Measurements from ENCODE around the gene GPER1.

GPER1 gene

GRCh38 chr7:1117321-1117928 lies 29.5 kb downstream of the GPER1 start:
- no peak for DNase-seq (ENCODE audit: low read depth, low spot score)

- no peak for DNase-seq (ENCODE audit: low read depth, low spot score)
Observed at GRCh38 chr7:1119201-1119600, 31.3 kb downstream of the GPER1 start.

GRCh38 chr7:1120791-1121190 lies 32.9 kb downstream of the GPER1 start:
- DNase-seq (ENCODE audit: low read depth, low spot score): no peak

- DNase-seq (ENCODE audit: low read depth, low spot score): no peak
Observed at GRCh38 chr7:1121476-1121875, 33.6 kb downstream of the GPER1 start.

- DNase-seq (ENCODE audit: low read depth, low spot score): no peak
Observed at GRCh38 chr7:1121886-1122831, 34.2 kb downstream of the GPER1 start.

GRCh38 chr7:1122832-1123501 lies 35.1 kb downstream of the GPER1 start:
- no peak for DNase-seq (ENCODE audit: low read depth, low spot score)

- peak; percentile 47 for DNase-seq (ENCODE audit: low read depth, low spot score)
Observed at GRCh38 chr7:1123715-1124114, 35.8 kb downstream of the GPER1 start.

- DNase-seq (ENCODE audit: low read depth, low spot score): no peak
Observed at GRCh38 chr7:1124164-1124563, 36.3 kb downstream of the GPER1 start.

GRCh38 chr7:1124816-1125602 lies 37.1 kb downstream of the GPER1 start:
- DNase-seq (ENCODE audit: low read depth, low spot score): no peak

- DNase-seq (ENCODE audit: low read depth, low spot score): no peak
Observed at GRCh38 chr7:1125603-1125969, 37.7 kb downstream of the GPER1 start.

GRCh38 chr7:1127001-1127400 lies 39.1 kb downstream of the GPER1 start:
- DNase-seq (ENCODE audit: low read depth, low spot score): no peak

- no peak for DNase-seq (ENCODE audit: low read depth, low spot score)
Observed at GRCh38 chr7:1129431-1129830, 41.5 kb downstream of the GPER1 start.

GRCh38 chr7:1130021-1130990 lies 42.4 kb downstream of the GPER1 start:
- no peak for DNase-seq (ENCODE audit: low read depth, low spot score)

GRCh38 chr7:1131471-1132265 lies 43.8 kb downstream of the GPER1 start:
- DNase-seq (ENCODE audit: low read depth, low spot score): no peak

GRCh38 chr7:1134951-1135350 lies 47.0 kb downstream of the GPER1 start:
- no peak for DNase-seq (ENCODE audit: low read depth, low spot score)

GRCh38 chr7:1136841-1137516 lies 49.1 kb downstream of the GPER1 start:
- DNase-seq (ENCODE audit: low read depth, low spot score): no peak

- no peak for DNase-seq (ENCODE audit: low read depth, low spot score)
Observed at GRCh38 chr7:1137517-1138167, 49.7 kb downstream of the GPER1 start.

GRCh38 chr7:1140476-1141104 lies 52.7 kb downstream of the GPER1 start:
- no peak for DNase-seq (ENCODE audit: low read depth, low spot score)
